Esophagus mucosa (tissue), 1 donor: Measurements from ENCODE around the gene PROSER2. TPM values are rescaled to one million over a fixed set of nuclear protein-coding genes. Genes with fewer than 3 reads are reported as not detected.

Experiments
- ATAC-seq: fragments of 200-7000 bp; cut with Tn5 transposase; one replicate; pipeline ENCODE4 v1.9.1; 2020
- total RNA-seq: library from RNA; stranded (reverse); gene quantifications from one replicate; pipeline ENCODE4 v1.2.4, GENCODE V29; 2023
- donor health status: DM: yes; HTN: yes; CAD: no.

Gene PROSER2
- total RNA-seq, 1 donor from 2014 or later = 10.1 TPM

GRCh38 chr10:11869743-11870460, 46.7 kb downstream of the PROSER2 start:
- ATAC-seq = no peak

- no peak for ATAC-seq
These were observed 47.3 kb downstream of the PROSER2 start for GRCh38 chr10:11870461-11870780.

- ATAC-seq = no peak
These were observed 47.8 kb downstream of the PROSER2 start for GRCh38 chr10:11870900-11871400.

- ATAC-seq = no peak
These were observed 48.3 kb downstream of the PROSER2 start for GRCh38 chr10:11871466-11871865.

GRCh38 chr10:11874568-11875493, 51.7 kb downstream of the PROSER2 start:
- ATAC-seq = peak; percentile 58

GRCh38 chr10:11875494-11876281, 52.5 kb downstream of the PROSER2 start:
- ATAC-seq = peak; percentile 96

GRCh38 chr10:11876324-11876723, 53.2 kb downstream of the PROSER2 start:
- ATAC-seq = no peak

- no peak for ATAC-seq
These were observed 53.8 kb downstream of the PROSER2 start for GRCh38 chr10:11876805-11877590.

GRCh38 chr10:11877591-11877905, 54.4 kb downstream of the PROSER2 start:
- no peak for ATAC-seq

GRCh38 chr10:11878776-11879175, 55.6 kb downstream of the PROSER2 start:
- no peak for ATAC-seq

GRCh38 chr10:11879387-11880094, 56.4 kb downstream of the PROSER2 start:
- no peak for ATAC-seq

- no peak for ATAC-seq
These were observed 57.2 kb downstream of the PROSER2 start for GRCh38 chr10:11880151-11881029.

- ATAC-seq = no peak
These were observed 57.9 kb downstream of the PROSER2 start for GRCh38 chr10:11881030-11881476.

GRCh38 chr10:11881477-11882417, 58.6 kb downstream of the PROSER2 start:
- ATAC-seq = peak; percentile 89

GRCh38 chr10:11882646-11883375, 59.7 kb downstream of the PROSER2 start:
- no peak for ATAC-seq

- peak; percentile 64 for ATAC-seq
These were observed 61.7 kb downstream of the PROSER2 start for GRCh38 chr10:11884706-11885423.

GRCh38 chr10:11885437-11886137, 62.4 kb downstream of the PROSER2 start:
- no peak for ATAC-seq
